DOHH2 (cell line): ENCODE data around the gene TRERF1.

Experiments
- EZH2phosphoT487 ChIP-seq: fragments of 200-600 bp; sonication (generic); IDR thresholded peaks from 2 replicates; pipeline ENCODE4 v1.6.1; 2017; ENCODE audit warnings: borderline replicate concordance, mild to moderate bottlenecking, antibody characterized with exemption, low read length, moderate library complexity, mixed read lengths
- TF ChIP-seq, protein P1 (sequence below): fragments of 200-600 bp; sonication (generic); IDR thresholded peaks from one replicate; pipeline ENCODE4 v1.5.1; 2014; ENCODE audit warnings: antibody characterized with exemption, mild to moderate bottlenecking, low read depth, low read length; ENCODE audit not compliant: poor library complexity, severe bottlenecking

- TF ChIP-seq, protein P1, sequence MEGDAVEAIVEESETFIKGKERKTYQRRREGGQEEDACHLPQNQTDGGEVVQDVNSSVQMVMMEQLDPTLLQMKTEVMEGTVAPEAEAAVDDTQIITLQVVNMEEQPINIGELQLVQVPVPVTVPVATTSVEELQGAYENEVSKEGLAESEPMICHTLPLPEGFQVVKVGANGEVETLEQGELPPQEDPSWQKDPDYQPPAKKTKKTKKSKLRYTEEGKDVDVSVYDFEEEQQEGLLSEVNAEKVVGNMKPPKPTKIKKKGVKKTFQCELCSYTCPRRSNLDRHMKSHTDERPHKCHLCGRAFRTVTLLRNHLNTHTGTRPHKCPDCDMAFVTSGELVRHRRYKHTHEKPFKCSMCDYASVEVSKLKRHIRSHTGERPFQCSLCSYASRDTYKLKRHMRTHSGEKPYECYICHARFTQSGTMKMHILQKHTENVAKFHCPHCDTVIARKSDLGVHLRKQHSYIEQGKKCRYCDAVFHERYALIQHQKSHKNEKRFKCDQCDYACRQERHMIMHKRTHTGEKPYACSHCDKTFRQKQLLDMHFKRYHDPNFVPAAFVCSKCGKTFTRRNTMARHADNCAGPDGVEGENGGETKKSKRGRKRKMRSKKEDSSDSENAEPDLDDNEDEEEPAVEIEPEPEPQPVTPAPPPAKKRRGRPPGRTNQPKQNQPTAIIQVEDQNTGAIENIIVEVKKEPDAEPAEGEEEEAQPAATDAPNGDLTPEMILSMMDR = no peak
- TF ChIP-seq EZH2phosphoT487 = no peak
These were observed 71.3 kb downstream of the TRERF1 start for GRCh38 chr6:42380228-42380979.
